K562 (cell line): Measurements from ENCODE around the gene TMEM38B. TPM values are rescaled to one million over a fixed set of nuclear protein-coding genes. Genes with fewer than 3 reads are reported as not detected.

ENCODE experiments used
- ATF7 ChIP-seq: fragments of 450-650 bp; IDR thresholded peaks from 2 replicates; pipeline ENCODE4 v1.7.1; 2014; ENCODE audit warnings: mild to moderate bottlenecking, moderate library complexity
- DDX20 ChIP-seq: fragments of 450-650 bp; IDR thresholded peaks from 2 replicates; pipeline ENCODE4 v1.6.1; 2016; ENCODE audit warnings: missing genetic modification characterization, low read depth, mild to moderate bottlenecking, missing compliant biosample characterization, moderate library complexity
- E2F3 ChIP-seq: fragments of 250-450 bp; sonication (Bioruptor Pico); IDR thresholded peaks from 2 replicates; pipeline ENCODE4 v1.4.0; 2020; ENCODE audit warnings: mild to moderate bottlenecking
- ELF4 ChIP-seq: fragments of 450-650 bp; formaldehyde crosslinking; IDR thresholded peaks from 2 replicates; pipeline ENCODE4 v1.4.0; 2022; ENCODE audit warnings: missing genetic modification characterization
- GATAD2B ChIP-seq: fragments of 450-650 bp; IDR thresholded peaks from 2 replicates; pipeline ENCODE4 v1.6.1; 2017; ENCODE audit warnings: mild to moderate bottlenecking, borderline replicate concordance
- HNRNPUL1 ChIP-seq: fragments of 200-400 bp; formaldehyde crosslinking; IDR thresholded peaks from 2 replicates; pipeline ENCODE4 v1.6.1; 2017; ENCODE audit warnings: low read length
- KAT2B ChIP-seq: IDR thresholded peaks from one replicate; pipeline ENCODE4 v1.6.1; 2012; ENCODE audit warnings: low read depth, mild to moderate bottlenecking, control low read depth, inconsistent platforms, low read length, moderate library complexity
- MBD2 ChIP-seq: sonication (generic); IDR thresholded peaks from 2 replicates; pipeline ENCODE4 v1.6.1; 2016; ENCODE audit warnings: low read depth, borderline replicate concordance
- MED1 ChIP-seq: sonication (generic); formaldehyde crosslinking; IDR thresholded peaks from 2 replicates; pipeline ENCODE4 v1.8.1; 2023; ENCODE audit warnings: missing genetic modification reagents, borderline replicate concordance
- MIER1 ChIP-seq: fragments of 450-650 bp; IDR thresholded peaks from 2 replicates; pipeline ENCODE4 v1.6.1; 2016; ENCODE audit warnings: antibody characterized with exemption, mild to moderate bottlenecking, low read depth
- MXI1 ChIP-seq: IDR thresholded peaks from 2 replicates; pipeline ENCODE4 v1.6.1; 2011; ENCODE audit warnings: low read depth, mild to moderate bottlenecking, improper control_type of control experiment, low read length
- MYBL2 ChIP-seq, 2 experiments: fragments of 450-650 bp in 1 of 2; sonication (generic) in 1 of 2; formaldehyde crosslinking in 1 of 2; IDR thresholded peaks; 2 replicates each; pipeline versions ENCODE4 v1.6.1 to v1.8.1; 2017 to 2022; ENCODE audit warnings: borderline replicate concordance in 1 of 2, inconsistent platforms in 1 of 2, low read depth in 1 of 2, mild to moderate bottlenecking in 1 of 2, missing genetic modification reagents in 1 of 2, moderate library complexity in 1 of 2
- NCOA2 ChIP-seq, 2 experiments: fragments of 450-650 bp; IDR thresholded peaks; 2 replicates each; pipeline ENCODE4 v1.6.1; 2018; ENCODE audit warnings: mild to moderate bottlenecking in 2 of 2, moderate library complexity in 1 of 2; ENCODE audit not compliant: partially characterized antibody in 2 of 2
- NR2F6 ChIP-seq: fragments of 450-650 bp; formaldehyde crosslinking; IDR thresholded peaks from 2 replicates; pipeline ENCODE4 v1.4.0; 2020; ENCODE audit warnings: mild to moderate bottlenecking
- PHB ChIP-seq: fragments of 250-450 bp; sonication (Bioruptor Pico); IDR thresholded peaks from 2 replicates; pipeline ENCODE4 v1.5.0; 2021
- SIN3A ChIP-seq, 2 experiments: fragments of 150-350 bp in 1 of 2; IDR thresholded peaks; 2 replicates each; pipeline ENCODE4 v1.6.1; 2011 to 2016; ENCODE audit warnings: borderline replicate concordance in 2 of 2, low read depth in 2 of 2, low read length in 2 of 2, mild to moderate bottlenecking in 2 of 2, moderate library complexity in 2 of 2; ENCODE audit not compliant: control insufficient read depth in 1 of 2
- SNIP1 ChIP-seq: fragments of 450-650 bp; IDR thresholded peaks from 2 replicates; pipeline ENCODE4 v1.7.1; 2017; ENCODE audit warnings: low read depth, mild to moderate bottlenecking
- SREBF1 ChIP-seq: fragments of 150-350 bp; IDR thresholded peaks from 2 replicates; pipeline ENCODE4 v1.6.1; 2014; ENCODE audit warnings: antibody characterized with exemption, low read depth, low read length, borderline replicate concordance
- STAG1 ChIP-seq: sonication (generic); formaldehyde crosslinking; IDR thresholded peaks from 2 replicates; pipeline ENCODE4 v1.5.0; 2020; ENCODE audit warnings: missing genetic modification reagents, borderline replicate concordance
- TAF9B ChIP-seq: fragments of 450-650 bp; IDR thresholded peaks from 2 replicates; pipeline ENCODE4 v1.6.1; 2018; ENCODE audit warnings: mild to moderate bottlenecking; ENCODE audit not compliant: partially characterized antibody
- TOE1 ChIP-seq, 2 experiments: fragments of 450-650 bp in 1 of 2; sonication (generic) in 1 of 2; formaldehyde crosslinking in 1 of 2; IDR thresholded peaks; 2 replicates each; pipeline versions ENCODE4 v1.7.1 to v1.8.0; 2016 to 2022; ENCODE audit warnings: borderline replicate concordance in 2 of 2, mild to moderate bottlenecking in 2 of 2, antibody characterized with exemption in 1 of 2, inconsistent platforms in 1 of 2, low read depth in 1 of 2, missing genetic modification reagents in 1 of 2, moderate library complexity in 1 of 2
- ZNF232 ChIP-seq: sonication (generic); formaldehyde crosslinking; IDR thresholded peaks from 2 replicates; pipeline ENCODE4 v1.8.0; 2022; ENCODE audit warnings: mild to moderate bottlenecking, missing genetic modification reagents
- ZNF384 ChIP-seq: IDR thresholded peaks from 2 replicates; pipeline ENCODE4 v1.6.1; 2012; ENCODE audit warnings: low read depth, low read length, improper control_type of control experiment
- ZNF77 ChIP-seq: fragments of 250-450 bp; sonication (Bioruptor Pico); IDR thresholded peaks from 2 replicates; pipeline ENCODE4 v1.5.0; 2020
- polyA plus RNA-seq, 8 experiments: library from polyadenylated mRNA; depleted of rRNA in 4 of 8; stranded (reverse) in 5 of 8; unstranded in 3 of 8; fragments of >200 nt; fragmentation: Nextera tagmentation in 2 of 8; fragmentation: Illumina TruSeq in 1 of 8; extraction: Ambion mirVana in 2 of 8; extraction: Trizol in 1 of 8; gene quantifications; 2 replicates each; pipeline versions ENCODE4 v1.2.1 to v1.2.3, GENCODE V29; 2011 to 2014; ENCODE audit warnings: inconsistent platforms in 1 of 8, missing spikeins in 1 of 8
- total RNA-seq, 7 experiments: library from RNA; depleted of rRNA in 6 of 7; stranded (reverse); fragments of >200 nt in 6 of 7; fragmentation: Illumina TruSeq in 2 of 7; extraction: Trizol in 2 of 7; gene quantifications; 2 replicates each; pipeline versions ENCODE4 v1.2.1 to v1.2.3, GENCODE V29; 2011 to 2021; ENCODE audit warnings: low replicate concordance in 1 of 7
- TF ChIP-seq, protein P1 (sequence below): fragments of 450-650 bp; conservative IDR thresholded peaks from 2 replicates; pipeline ENCODE4 v1.6.1; 2016; ENCODE audit warnings: missing genetic modification characterization, low read depth, mild to moderate bottlenecking, missing compliant biosample characterization, moderate library complexity
- TF ChIP-seq, protein P2 (sequence below): fragments of 250-450 bp; sonication (Bioruptor Pico); IDR thresholded peaks from 2 replicates; pipeline ENCODE4 v1.8.0; 2021; ENCODE audit warnings: moderate library complexity, mild to moderate bottlenecking, inconsistent platforms
- TF ChIP-seq, protein P3 (sequence below): fragments of 450-650 bp; IDR thresholded peaks from 2 replicates; pipeline ENCODE4 v1.6.1; 2014; ENCODE audit warnings: low read depth, mild to moderate bottlenecking, moderate library complexity, borderline replicate concordance

Gene TMEM38B
- total and polyA plus RNA-seq, 9 of the 15 experiments (the other 6 are each of a cell fraction or from before 2014, with no cell fraction given), result 26.0 to 57.5 (median 38.5) TPM

DNA sequence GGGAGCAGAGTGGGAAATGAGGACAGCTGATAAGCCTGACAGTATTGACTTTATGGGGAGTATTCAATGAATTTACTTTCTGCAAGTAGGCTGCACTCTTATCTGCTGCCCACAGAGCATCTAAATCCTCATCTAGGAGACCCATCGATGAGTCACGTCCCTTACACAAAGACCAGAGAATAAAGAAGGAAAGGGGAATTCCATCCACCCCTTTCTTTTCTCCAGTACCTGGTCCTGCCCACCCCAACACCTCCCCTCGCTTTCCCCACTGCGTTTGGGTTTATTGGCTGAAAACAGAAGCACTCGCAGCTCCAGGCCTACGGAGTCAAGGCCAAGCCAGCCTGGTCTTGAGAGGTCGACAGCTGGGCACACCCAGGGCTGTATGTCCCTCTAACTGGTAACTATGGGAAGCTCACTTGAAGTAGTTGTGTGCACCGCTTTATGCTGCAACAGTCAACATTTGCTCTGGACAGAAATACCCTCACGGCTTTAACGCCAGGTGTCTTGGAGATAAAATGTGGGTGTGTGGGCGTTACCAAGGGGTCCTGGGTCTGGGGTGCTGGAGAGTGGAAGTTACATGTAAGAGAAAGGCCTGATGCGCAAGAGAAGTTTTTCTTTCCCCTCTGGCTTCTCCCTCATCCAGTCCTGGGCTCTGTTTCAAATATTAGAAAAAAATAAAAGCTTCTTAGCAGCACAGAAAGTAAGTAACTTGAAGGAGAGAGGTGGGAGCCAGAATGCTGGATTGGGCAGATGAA is 46.6 kb upstream of the TMEM38B start (continued):
- TF ChIP-seq, protein P1, sequence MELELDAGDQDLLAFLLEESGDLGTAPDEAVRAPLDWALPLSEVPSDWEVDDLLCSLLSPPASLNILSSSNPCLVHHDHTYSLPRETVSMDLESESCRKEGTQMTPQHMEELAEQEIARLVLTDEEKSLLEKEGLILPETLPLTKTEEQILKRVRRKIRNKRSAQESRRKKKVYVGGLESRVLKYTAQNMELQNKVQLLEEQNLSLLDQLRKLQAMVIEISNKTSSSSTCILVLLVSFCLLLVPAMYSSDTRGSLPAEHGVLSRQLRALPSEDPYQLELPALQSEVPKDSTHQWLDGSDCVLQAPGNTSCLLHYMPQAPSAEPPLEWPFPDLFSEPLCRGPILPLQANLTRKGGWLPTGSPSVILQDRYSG (tag), result no peak
- TF ChIP-seq ZNF232 (CRISPR knock-in tag) (no peak), MIER1 (no peak), MYBL2 (IDR thresholded peaks at IDR 0.05; ENCODE audit: low read depth) (no peak), MYBL2 (CRISPR knock-in tag; IDR thresholded peaks at IDR 0.05; ENCODE audit: borderline replicate concordance) (no peak), HNRNPUL1 (0 out of 2 replicates have a peak, but pooled peaks have one; percentile 23), MBD2 (peak; percentile 71), NR2F6 (CRISPR knock-in tag) (no peak), ELF4 (CRISPR knock-in tag) (0 out of 2 replicates have a peak, but pooled peaks have one; percentile 39), SREBF1 (no peak), MXI1 (no peak), TOE1 (IDR thresholded peaks at IDR 0.05; ENCODE audit: borderline replicate concordance) (no peak), TOE1 (CRISPR knock-in tag; IDR thresholded peaks at IDR 0.05; ENCODE audit: borderline replicate concordance, low read depth) (no peak), GATAD2B (peak; percentile 78), E2F3 (CRISPR knock-in tag) (no peak), PHB (CRISPR knock-in tag) (no peak), TAF9B (peak; percentile 29), ATF7 (peak; percentile 92), SNIP1 (no peak), NCOA2 (IDR thresholded peaks at IDR 0.05; ENCODE audit: partially characterized antibody in 2 of 2) (peak; percentile 25 to 67), MED1 (CRISPR knock-in tag) (no peak), ZNF77 (CRISPR knock-in tag) (no peak), ZNF384 (no peak), STAG1 (CRISPR knock-in tag) (no peak), DDX20 (tag) (no peak), KAT2B (no peak), SIN3A (IDR thresholded peaks at IDR 0.05; ENCODE audit: borderline replicate concordance in 2 of 2, control insufficient read depth in 1 of 2, low read depth in 2 of 2, low read length in 2 of 2) (no peak)
- TF ChIP-seq, protein P2, sequence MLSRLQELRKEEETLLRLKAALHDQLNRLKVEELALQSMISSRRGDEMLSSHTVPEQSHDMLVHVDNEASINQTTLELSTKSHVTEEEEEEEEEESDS (CRISPR knock-in tag), result no peak
- TF ChIP-seq, protein P3, sequence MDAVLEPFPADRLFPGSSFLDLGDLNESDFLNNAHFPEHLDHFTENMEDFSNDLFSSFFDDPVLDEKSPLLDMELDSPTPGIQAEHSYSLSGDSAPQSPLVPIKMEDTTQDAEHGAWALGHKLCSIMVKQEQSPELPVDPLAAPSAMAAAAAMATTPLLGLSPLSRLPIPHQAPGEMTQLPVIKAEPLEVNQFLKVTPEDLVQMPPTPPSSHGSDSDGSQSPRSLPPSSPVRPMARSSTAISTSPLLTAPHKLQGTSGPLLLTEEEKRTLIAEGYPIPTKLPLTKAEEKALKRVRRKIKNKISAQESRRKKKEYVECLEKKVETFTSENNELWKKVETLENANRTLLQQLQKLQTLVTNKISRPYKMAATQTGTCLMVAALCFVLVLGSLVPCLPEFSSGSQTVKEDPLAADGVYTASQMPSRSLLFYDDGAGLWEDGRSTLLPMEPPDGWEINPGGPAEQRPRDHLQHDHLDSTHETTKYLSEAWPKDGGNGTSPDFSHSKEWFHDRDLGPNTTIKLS, result no peak
